Mucosa of descending colon (tissue), 3 donors: ENCODE data around the gene RAF1. TPM values are rescaled to one million over a fixed set of nuclear protein-coding genes. Genes with fewer than 3 reads are reported as not detected.

Experiments used
- ATAC-seq: fragments of 200-7000 bp; cut with Tn5 transposase; one replicate; pipeline ENCODE4 v1.9.1; 2020; ENCODE audit warnings: mild to moderate bottlenecking, moderate library complexity
- DNase-seq, 3 donors: peaks; one replicate each; pipeline ENCODE4 v3.0.0-alpha.2; 2020
- H3K36me3 ChIP-seq: fragments of 200-600 bp; one replicate; pipeline ENCODE4 v1.8.0; 2021; ENCODE audit warnings: low read depth, mild to moderate bottlenecking
- H3K4me1 ChIP-seq: fragments of 200-600 bp; one replicate; pipeline ENCODE4 v1.8.0; 2021; ENCODE audit warnings: low read depth, mild to moderate bottlenecking
- H3K4me3 ChIP-seq: fragments of 200-600 bp; one replicate; pipeline ENCODE4 v1.8.0; 2021; ENCODE audit warnings: mild to moderate bottlenecking
- H3K9me3 ChIP-seq: fragments of 200-600 bp; one replicate; pipeline ENCODE4 v1.8.0; 2021; ENCODE audit warnings: mild to moderate bottlenecking
- intact Hi-C, 2 donors: fragments of 100-400 bp; cut with DNase I in 1 of 2; cut with micrococcal nuclease in 1 of 2; formaldehyde crosslinking; loops; one replicate each; pipeline versions ENCODE4 v1.11.0 to v1.11.1; 2022; cut with DNase I, micrococcal nuclease
- total RNA-seq, 3 donors: library from RNA; stranded (reverse); fragmentation: NEBNext Ultra II Directional in 2 of 3; extraction: Animal tissue kit (Norgen Biotek cat#: 25700) in 2 of 3; gene quantifications; one replicate each; pipeline versions ENCODE4 v1.2.1 to v1.2.4, GENCODE V29; 2021 to 2023
- TF ChIP-seq, protein P1 (sequence below): fragments of 200-600 bp; IDR thresholded peaks from one replicate; pipeline ENCODE4 v1.8.0; 2022; ENCODE audit warnings: antibody characterized with exemption, mild to moderate bottlenecking
- donor health status: DM: no; HTN: no; CAD: no; lungs with moderate emphysema.
- donor health status: DM: no; HTN: no; CAD: no.
- donor health status: DM: no; HTN: yes; CAD: no.

Gene RAF1
- total RNA-seq, 3 donors from 2014 or later = 75.4 to 99.7 (median 76.9) TPM

DNA sequence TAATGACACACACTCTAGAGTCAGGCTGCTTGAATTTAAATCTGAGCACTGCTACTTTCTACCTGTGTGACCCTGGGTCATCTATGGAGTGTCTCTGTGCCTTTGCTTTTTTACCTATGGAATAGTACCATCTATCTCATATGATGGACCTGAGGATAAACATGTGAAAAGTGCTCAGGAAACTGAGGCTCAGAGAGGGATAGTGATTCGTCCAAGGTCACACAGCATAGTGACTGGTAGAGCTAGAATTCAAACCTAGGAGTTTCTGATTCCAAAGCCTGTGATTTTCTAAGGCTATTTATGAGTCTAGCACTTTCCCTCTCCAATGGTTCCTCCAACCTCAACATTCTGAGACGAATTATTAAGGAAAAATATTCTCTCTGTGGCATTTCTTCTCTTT lies 32.0 kb upstream of the RAF1 start:
- no peak for DNase-seq
- intact Hi-C loops = no loop called here
- TF ChIP-seq, protein P1, sequence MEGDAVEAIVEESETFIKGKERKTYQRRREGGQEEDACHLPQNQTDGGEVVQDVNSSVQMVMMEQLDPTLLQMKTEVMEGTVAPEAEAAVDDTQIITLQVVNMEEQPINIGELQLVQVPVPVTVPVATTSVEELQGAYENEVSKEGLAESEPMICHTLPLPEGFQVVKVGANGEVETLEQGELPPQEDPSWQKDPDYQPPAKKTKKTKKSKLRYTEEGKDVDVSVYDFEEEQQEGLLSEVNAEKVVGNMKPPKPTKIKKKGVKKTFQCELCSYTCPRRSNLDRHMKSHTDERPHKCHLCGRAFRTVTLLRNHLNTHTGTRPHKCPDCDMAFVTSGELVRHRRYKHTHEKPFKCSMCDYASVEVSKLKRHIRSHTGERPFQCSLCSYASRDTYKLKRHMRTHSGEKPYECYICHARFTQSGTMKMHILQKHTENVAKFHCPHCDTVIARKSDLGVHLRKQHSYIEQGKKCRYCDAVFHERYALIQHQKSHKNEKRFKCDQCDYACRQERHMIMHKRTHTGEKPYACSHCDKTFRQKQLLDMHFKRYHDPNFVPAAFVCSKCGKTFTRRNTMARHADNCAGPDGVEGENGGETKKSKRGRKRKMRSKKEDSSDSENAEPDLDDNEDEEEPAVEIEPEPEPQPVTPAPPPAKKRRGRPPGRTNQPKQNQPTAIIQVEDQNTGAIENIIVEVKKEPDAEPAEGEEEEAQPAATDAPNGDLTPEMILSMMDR = no peak
- peaks cover 4% of the 10 kb centered on the region for H3K4me1 ChIP-seq
- H3K9me3 ChIP-seq = no peaks in the 10 kb centered on the region
- ATAC-seq = no peak
- H3K4me3 ChIP-seq = no peak overlapping the region
- H3K36me3 ChIP-seq = no peaks in the 10 kb centered on the region

DNA sequence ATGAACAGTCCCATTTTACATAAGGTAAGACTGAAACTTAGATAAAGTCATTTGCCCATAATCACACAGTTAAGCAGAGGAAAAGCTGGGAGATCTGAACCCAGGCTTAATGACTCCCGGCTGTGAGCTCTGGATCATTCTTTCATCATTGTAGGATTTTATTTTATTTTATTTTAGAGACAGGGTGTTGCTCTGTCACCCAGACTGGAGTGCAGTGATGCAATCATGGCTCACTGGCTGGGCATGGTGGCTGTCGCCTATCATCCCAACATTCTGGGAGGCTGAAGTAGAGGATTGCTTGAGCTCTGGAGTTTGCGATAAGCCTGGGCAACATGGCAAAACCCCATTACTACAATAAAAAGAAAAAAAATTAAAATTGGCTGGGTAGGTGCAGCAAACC lies 31.2 kb upstream of the RAF1 start:
- DNase-seq (no peak), ATAC-seq (no peak)
- TF ChIP-seq, protein P1 = no peak
- H3K4me3 ChIP-seq = no peak overlapping the region
- H3K4me1 ChIP-seq = peaks cover 4% of the 10 kb centered on the region
- no peaks in the 10 kb centered on the region for H3K9me3 ChIP-seq
- intact Hi-C loops = no loop called here
- H3K36me3 ChIP-seq = no peaks in the 10 kb centered on the region

DNA sequence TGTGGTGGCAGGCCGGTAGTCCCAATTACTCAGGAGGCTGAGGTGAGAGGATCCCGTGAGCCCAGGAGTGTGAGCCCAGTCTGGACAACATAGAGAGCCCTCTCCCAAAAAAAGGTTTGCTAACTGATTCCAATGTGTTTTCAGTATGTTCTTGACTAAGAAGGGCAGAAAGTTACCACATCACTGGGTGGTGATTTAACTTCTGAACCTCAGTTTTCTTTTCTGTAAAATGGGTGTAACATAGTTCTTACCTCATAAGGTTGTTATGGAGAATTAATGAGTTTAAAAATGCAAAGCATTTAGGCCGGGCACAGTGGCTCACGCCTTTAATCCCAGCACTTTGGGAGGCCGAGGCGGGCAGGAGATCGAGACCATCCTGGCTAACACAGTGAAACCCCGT lies 28.5 kb upstream of the RAF1 start:
- Histone ChIP-seq H3K9me3 (no peaks in the 10 kb centered on the region), H3K4me3 (no peak overlapping the region), H3K4me1 (peaks cover 4% of the 10 kb centered on the region), H3K36me3 (no peaks in the 10 kb centered on the region)
- ATAC-seq = no peak
- DNase-seq = no peak
- TF ChIP-seq, protein P1 = no peak
- intact Hi-C loops = no loop called here

DNA sequence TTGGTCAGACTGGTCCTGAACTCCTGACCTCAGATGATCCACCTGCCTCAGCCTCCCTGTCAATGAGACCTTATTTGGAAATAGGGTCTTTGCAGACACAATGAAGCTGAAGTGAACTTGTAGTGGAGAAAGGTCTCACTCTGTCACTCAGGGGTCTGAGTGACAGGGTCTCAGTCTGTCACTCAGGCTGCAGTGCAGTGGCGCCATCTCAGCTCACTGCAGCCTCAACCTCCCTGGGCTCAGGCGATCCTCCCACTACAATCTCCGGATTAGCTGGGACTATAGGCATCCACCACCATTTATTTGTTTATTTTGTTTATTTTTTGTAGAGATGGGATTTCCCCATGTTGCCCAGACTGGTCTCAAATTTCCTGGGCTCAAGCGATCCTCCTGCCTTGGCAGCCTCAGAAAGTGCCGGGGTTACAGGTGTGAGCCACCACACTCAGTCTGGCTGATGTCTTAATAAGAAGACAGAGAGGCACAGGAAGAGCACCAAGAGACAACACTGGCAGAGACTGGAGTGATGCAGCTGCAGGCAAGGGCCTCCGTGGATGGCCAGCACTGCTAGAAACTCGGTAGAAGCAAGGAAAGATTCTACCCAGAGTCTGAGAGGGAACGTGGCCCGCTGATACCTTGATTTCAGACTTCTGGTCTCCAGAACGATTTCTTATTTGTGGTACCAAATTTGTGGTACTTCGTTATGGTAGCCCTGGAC lies 26.2 kb upstream of the RAF1 start:
- H3K36me3 ChIP-seq = no peaks in the 10 kb centered on the region
- DNase-seq (no peak), ATAC-seq (no peak)
- H3K4me3 ChIP-seq = no peak overlapping the region
- TF ChIP-seq, protein P1 = no peak
- H3K4me1 ChIP-seq = peaks cover 4% of the 10 kb centered on the region
- H3K9me3 ChIP-seq = no peaks in the 10 kb centered on the region
- intact Hi-C loops = no loop called here

DNA sequence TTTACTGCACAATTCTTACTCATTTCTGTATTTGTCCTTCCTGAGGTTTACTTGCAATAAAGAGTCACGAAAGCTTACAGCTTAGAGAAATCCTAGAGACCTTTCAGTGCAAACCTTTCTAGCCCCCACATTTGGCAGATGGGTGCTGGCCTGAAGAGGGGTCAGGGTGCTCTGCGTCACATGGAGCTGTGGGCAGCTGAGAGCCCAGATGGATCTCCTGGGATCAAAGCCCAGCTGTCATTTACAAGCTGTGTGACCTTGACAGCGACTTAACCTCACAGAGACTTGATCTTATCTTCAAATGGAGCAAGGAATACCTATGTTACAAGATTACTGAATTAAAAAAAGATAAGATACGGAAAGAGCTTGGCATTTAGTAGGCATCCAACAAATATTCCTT lies 24.0 kb upstream of the RAF1 start:
- no peak for DNase-seq
- H3K9me3 ChIP-seq = no peaks in the 10 kb centered on the region
- intact Hi-C loops = no loop called here
- no peaks in the 10 kb centered on the region for H3K4me1 ChIP-seq
- no peak for ATAC-seq
- TF ChIP-seq, protein P1 = no peak
- H3K4me3 ChIP-seq = no peak overlapping the region
- no peaks in the 10 kb centered on the region for H3K36me3 ChIP-seq

DNA sequence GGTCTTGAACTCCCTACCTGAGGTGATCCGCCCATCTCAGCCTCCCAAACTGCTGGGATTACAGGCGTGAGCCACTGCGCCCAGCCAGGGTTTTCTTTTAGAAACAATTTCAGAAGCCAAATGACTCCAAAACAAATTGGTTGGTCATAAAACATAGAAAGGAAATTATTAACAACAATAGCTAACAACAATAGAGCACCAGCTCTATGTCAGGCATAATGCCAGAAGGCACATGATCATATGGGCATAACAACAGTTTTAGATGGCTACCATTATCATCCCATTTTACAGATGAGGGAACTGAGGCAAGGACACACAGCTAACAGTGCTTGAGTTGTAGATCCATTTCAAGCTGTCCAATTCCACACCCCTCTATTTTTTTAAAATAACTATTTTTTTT lies 22.2 kb upstream of the RAF1 start:
- H3K4me3 ChIP-seq = no peak overlapping the region
- H3K9me3 ChIP-seq = no peaks in the 10 kb centered on the region
- TF ChIP-seq, protein P1 = no peak
- DNase-seq (no peak), ATAC-seq (no peak)
- intact Hi-C loops = no loop called here
- no peaks in the 10 kb centered on the region for H3K36me3 ChIP-seq
- no peaks in the 10 kb centered on the region for H3K4me1 ChIP-seq
